Endothelial cell of hepatic sinusoid (primary cell): ENCODE results near the gene CAPG.

Experiments
- in situ Hi-C: cut with HindIII; loops from 2 replicates; pipeline ENCODE4 v1.10.0; 2017; ENCODE audit warnings: low sequenced_read_pairs

Gene CAPG

GRCh38 chr2:85369500-85369899 is 40.7 kb downstream of the CAPG start:
- in situ Hi-C loops: no loop called here

DNA sequence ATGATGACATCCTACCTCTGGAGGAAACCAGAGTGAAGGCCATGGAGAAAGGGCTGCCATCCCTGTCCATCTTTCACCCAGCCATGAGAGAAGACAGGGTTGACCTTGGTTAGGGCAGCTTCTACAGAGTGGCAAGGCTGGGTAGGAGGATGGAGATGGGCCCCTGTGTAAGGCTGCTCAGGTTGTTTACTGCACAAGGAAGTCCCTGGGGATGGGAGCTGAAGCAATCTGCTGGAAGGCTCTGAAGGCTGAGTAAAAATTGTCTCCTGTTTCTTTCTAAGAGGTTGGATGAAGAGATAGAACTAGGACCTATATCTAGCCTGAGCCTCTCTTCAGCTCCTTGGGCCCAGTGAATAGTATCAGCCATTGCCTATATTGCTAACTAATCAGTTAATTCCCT is 41.2 kb downstream of the CAPG start:
- in situ Hi-C loops: no loop called here

GRCh38 chr2:85367180-85367579 is 43.0 kb downstream of the CAPG start:
- in situ Hi-C loops: no loop called here

DNA sequence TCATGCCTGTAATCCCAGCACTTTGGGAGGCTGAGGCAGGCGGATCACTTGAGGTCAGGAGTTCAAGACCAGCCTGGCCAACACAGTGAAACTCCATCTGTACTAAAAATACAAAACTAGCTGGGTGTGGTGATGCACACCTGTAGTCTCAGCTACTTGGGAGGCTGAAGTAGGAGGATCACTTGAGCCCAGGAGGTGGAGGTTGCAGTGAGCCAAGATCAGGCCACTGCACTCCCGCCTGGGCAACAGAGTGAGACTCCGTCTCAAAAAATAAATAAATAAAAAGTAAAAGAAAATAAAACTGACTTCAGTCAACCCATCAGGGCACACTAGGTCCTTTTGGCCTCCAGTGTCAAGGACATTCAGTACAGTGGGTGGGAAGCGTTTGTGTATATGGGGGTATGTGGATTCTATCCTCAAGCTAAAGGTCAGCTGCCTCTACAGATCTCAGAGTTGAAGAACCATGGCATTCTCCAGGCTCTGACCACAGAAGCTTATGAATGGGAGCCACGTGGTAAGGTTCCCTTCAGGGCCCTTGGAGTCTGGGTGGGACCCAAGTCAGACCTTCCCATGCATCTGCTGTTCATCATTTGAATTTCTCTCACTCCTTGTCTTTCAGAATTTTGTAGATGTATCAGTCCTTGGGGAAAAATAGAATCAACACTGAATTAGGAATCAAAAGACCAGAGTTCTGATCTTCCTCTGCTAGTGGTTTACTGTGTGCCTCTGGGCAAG is 47.3 kb downstream of the CAPG start:
- in situ Hi-C loops: loop anchor here (5.0 kb wide), 1 partner anchor 159 kb away; no protein-coding TSS in a partner anchor

GRCh38 chr2:85357736-85358135 is 52.4 kb downstream of the CAPG start:
- in situ Hi-C loops: no loop called here

- in situ Hi-C loops: no loop called here
These were observed 54.0 kb downstream of the CAPG start for GRCh38 chr2:85356186-85356585.

- in situ Hi-C loops: no loop called here
These were observed 54.6 kb downstream of the CAPG start for GRCh38 chr2:85355521-85355920.

DNA sequence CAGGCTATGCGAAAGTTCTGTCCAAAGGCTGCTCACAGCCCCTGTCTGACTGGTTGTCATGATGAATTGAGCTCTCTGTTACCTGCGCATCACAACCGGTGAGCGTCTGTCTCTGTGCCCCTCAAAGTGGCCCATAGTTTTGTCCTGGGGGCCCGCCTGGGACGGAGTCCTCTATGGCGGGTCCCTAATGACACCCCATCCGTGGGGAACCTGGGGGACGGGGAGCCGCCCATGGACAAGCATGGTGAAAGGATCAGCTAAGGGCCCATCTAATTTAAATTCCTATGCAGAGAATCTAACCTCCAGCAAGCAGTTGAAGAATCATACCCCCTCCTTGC is 55.1 kb downstream of the CAPG start:
- in situ Hi-C loops: no loop called here

DNA sequence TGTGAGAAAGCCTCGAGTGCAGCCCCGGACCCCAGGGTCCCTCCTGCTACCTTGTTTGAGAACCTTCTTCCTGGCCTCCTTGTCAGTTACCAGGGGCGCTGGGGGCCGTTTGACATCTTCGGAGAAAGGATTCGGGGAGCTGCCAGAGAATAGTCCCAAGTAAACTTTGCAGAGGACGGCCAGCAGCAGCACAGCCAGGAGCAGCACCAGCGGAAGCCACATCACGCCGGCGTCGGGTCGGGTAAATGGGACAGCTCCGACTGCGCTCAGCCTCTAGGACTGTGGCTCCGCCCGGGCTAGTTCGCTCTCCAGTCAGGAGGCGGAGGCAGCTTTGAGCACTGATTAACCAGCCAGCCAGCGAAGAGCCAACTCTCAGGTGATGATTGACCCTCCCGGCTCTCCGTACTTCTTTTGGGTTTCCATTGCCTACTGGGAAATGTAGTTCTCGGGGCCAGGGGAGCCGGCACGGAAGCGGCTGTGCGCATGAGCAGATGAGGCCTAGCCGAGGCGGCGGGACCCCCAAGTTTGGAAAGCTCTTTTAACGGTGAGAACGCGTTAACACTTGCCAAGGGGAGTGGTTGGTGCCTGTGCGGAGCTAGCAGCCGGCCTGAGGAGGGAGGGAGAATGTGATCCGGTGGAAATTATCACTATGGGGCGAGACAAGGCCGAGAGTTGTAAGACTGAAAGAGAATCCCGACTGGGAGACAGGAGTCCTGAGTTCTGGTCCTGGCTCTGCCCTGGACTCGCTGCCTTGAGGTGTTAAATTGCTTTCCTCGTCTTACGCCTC is 55.7 kb downstream of the CAPG start, which contains the start of the genes ELMOD3 and RETSAT:
Gene ELMOD3, plus strand, starts transcription at position 484 of the 787 bp plus-strand sequence. CDS start 2,430 bp downstream, outside the sequence.
Gene RETSAT, minus strand, starts transcription at position 243 of the 787 bp plus-strand sequence. Its CDS starts 21 bp downstream, at position 222.
- in situ Hi-C loops: no loop called here

GRCh38 chr2:85353876-85354285 is 56.3 kb downstream of the CAPG start:
- in situ Hi-C loops: no loop called here

DNA sequence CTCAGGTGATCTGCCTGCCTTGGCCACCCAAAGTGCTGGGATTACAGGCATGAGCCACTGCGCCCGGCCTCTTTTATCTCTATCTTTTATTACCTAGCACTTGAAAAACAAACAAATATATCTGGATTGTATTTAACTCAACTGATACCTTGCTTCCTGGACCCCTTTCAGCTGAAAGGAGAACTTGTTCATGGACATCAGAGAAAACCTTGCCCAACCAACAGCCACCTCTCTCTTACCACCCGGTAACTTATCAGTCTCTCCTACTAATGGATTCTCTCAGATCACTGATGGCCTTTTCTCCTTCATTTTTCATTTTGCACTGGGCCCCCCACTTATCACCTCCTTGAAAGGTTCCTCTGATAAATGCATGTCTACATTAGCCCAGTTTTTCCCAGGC is 62.6 kb downstream of the CAPG start:
- in situ Hi-C loops: no loop called here
